GM18520 (cell line): ENCODE data around the gene BEST1.

Source experiments
- ATAC-seq: cut with Tn5 transposase; IDR thresholded peaks from one replicate; pipeline ENCODE4 v1.9.1; 2021; ENCODE audit not compliant: unreplicated experiment

BEST1 gene

DNA sequence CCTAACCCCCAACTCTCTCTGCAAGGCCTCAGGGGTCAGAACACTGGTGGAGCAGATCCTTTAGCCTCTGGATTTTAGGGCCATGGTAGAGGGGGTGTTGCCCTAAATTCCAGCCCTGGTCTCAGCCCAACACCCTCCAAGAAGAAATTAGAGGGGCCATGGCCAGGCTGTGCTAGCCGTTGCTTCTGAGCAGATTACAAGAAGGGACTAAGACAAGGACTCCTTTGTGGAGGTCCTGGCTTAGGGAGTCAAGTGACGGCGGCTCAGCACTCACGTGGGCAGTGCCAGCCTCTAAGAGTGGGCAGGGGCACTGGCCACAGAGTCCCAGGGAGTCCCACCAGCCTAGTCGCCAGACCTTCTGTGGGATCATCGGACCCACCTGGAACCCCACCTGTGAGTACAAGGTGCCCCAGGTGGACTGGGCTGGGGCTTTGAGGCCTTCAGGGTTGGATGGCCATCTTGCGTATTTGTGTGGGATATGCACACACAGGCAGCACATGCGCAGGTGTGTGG, at the start of gene BEST1:
BEST1 (plus strand) TSS at position 317 of the 513 bp plus-strand sequence. CDS start 1,456 bp downstream, outside the sequence.
- no peak for ATAC-seq

DNA sequence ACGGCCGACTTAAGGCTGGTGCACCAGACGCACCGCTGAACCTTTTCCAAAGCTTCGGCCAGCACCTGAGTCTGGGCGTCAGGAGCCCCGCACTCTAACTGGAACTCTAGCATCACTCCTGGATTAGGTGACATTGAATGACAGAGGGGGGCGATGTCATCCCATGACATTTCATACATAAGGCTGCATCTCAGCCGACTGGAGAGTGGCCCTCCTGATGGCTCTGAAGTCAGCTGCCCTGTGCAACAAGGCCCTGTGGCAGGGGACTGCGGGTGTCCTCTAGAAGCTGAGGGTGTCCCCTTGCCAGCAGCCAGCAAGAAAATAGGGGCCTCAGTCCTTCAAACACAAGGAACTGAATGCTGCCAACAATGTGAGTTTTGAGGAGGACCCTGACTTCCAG, 48.8 kb upstream of the BEST1 start:
- ATAC-seq, result no peak

DNA sequence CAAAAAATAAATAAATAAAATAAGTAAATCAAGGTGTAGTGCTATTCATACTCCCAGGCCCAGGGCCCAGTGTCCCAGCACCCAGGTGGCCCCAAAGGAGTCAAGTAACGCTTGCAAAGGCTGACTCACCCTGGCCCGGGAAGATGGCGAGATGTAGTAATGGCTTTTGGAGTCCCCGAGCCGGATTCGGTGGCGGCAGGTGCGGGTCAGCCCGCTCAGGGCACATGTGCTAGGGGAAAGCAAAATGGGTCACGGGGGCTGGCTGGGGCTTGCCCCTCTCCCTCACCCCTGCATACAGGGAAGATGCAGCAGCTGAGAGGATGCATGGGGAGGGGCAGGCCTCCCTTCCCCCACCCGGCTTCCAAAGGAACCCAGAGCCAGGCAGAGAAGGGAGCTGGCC, 47.8 kb upstream of the BEST1 start:
- no peak for ATAC-seq

DNA sequence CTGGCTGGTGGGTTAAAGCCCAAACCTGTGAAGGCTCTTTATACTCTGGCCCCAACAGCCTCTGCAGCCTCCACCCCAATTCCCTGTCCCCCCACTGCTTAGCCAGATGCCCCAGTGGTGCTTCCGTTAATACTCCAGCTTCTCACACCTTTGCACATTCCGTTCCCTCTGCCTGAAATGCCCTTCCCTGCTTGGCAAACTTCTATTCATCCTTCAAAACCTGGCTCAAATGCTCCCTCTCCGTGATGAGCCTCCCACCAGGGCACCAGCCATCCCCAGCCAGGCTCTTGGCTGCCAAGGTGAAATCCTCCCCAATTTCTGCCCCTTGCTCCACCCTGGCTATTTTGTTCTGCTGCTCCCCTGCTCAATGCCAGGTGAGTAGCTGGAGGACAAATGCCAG, 46.3 kb upstream of the BEST1 start:
- ATAC-seq, result no peak

DNA sequence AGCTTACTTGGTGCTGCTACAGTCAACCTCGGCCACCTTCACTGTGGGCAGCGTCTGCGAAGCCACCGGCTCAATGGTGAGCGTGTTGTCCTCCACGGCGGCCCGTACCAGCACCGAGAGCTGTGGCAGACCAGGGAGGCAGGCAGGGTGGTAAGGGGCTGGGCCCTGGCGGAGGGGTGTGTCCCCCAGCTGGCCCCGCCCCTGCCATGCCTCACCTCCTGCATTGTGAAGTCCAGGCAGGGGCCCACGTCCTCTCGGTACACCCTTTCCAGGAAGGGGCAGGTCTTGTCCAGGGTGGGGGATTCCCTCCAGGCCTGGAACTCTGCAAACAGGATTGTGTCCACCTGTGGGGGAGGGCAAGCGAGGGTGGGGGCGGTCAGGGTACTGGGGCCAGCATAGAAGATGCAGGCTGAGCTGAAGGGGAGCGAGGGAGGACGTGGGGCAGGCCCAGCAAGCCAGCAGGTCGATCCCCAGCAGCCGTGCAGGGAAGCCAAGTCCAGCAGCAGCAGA, 45.6 kb upstream of the BEST1 start:
- no peak for ATAC-seq

DNA sequence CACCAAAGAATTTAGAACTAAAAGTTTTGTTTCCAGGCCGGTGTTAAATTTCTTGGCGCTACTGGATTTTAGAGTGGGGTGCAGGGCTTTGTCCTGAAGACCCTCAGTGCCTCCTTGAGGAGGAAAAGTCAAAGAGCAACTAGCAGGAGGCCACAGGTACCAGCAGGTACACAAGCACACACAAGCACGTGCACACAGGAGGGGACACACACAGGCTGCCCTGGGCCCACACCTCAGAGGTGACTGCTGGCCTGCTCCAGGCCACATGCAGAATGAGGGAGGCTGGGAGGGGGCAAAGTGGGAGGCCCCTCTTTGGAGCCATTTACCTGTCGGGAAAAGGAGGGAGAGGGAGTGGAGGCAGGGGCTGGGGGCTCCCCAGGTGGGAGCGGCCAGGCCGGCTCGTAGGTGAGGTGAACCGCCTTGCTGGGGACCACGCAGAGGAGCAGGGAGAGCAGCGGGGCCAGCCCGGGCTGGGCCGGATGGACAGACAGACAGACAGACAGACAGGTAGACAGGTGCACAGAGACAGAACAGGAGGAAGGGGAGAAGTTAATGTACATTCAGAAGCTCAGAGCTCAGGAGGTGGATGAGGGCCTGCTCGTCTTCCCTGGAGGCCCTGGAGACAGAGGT, 45.0 kb upstream of the BEST1 start:
- no peak for ATAC-seq

DNA sequence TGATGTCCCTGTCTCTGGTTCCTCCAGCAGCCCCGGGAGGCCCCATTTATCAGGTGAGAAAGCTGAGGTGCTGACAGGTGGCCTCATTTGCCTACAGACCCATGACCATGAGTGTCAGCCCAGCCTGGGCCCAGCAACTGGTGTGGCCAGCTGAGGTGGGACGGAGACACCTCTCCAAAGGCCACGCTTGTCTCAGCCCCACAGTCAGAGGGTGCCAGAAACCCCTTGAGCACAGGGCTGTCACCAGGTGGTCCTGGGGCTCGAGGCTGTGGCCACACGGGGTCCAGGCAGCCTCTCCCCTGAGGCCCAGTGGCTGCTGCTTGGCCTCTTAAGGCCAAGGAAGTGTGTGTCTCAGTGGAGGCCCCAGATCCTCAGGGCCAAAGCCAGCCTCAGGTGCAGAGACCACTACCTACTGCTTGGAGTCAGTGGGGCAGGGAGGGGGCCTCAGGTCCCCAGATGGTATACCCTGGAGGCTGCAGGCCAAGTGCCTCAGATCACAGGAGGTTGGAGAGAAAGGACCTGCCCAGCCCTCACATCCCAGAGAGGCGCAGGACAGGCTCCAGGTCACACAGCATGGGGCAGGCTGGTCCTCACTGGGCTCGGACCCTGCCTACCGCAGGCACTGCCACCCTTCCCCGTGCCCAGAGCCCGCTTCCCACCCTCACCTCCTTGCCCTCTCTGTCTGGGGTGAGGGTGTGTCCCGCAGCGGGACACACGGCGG, 44.2 kb upstream of the BEST1 start:
- no peak for ATAC-seq

DNA sequence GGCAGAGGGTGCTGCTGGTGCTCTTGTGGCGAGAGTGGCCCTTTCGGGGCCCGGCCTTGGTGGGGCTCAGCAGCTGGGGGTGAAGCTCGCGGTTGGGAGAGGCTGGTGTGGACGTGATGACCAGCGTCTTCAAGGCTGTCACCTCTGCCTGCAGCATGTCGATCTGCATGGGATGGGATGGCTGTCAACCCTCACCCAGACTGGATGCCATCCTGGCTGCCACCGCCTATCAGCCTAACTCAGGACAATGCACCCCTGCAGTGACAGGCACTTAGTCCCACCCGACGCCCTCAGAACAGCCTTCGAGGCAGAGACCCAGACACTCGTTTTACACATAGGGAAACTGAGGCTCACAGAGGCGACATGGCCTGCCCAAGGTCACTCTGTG, 43.6 kb upstream of the BEST1 start:
- no peak for ATAC-seq

DNA sequence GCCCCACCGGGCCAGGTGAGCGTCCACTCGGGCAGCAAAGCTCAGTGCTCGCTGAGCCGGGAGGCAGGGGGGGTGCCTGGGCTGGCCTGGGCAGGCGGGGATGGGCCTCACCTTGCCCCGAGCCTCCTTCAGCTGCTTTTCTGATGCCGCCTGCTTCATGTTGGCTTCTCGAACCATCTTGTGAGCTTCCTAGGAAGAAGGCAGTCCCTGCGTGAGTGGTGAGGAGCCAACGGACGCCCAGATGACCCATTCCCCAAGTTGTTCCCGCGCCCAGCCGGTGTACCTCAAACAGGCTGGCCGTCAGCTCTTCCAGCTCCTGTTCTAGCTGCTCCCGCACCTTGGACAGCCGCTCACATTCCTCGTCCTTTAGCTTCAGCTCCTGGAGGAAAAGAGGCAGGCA, 42.9 kb upstream of the BEST1 start:
- no peak for ATAC-seq

DNA sequence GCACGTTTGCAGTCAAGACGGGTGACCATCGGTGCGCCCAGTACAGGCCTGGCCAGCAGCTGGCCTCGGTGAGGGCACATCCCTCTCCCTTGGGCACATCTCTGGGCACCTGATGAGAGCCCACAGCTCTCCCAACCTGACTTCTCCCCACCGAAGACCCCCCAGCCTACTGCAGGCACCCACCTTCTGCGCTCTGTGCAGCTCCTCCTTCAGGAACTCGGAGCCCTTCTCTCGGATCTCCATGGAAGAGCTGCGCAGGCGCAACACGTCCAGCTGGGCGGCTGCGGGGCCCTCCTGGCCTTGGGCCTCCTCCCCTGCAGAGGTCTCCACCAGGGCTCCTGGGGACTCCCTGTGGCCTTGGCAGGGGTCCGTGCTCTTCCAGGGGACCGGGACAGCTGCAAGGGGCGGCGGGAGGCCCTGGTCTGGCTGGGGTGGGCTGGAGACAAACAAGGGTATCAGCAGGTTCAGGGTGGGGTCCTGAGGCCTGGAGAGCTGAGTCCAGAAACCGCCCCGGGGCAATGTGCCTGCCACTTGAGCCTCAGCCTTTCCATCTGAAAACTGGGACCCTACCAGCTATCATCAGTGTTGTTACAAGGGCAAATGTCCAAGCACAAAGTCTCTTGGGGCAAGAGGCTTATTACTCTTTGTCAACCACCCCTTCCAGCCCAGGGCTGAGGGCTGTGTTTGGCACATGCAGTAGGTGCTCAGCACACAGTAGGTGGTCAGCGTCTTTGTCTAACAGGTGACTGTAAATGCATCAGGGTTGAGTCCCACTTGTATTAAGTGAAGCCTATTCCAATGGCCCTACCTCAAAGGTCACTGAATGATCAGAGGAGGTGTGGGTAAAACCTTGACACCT, 42.1 kb upstream of the BEST1 start:
- no peak for ATAC-seq

DNA sequence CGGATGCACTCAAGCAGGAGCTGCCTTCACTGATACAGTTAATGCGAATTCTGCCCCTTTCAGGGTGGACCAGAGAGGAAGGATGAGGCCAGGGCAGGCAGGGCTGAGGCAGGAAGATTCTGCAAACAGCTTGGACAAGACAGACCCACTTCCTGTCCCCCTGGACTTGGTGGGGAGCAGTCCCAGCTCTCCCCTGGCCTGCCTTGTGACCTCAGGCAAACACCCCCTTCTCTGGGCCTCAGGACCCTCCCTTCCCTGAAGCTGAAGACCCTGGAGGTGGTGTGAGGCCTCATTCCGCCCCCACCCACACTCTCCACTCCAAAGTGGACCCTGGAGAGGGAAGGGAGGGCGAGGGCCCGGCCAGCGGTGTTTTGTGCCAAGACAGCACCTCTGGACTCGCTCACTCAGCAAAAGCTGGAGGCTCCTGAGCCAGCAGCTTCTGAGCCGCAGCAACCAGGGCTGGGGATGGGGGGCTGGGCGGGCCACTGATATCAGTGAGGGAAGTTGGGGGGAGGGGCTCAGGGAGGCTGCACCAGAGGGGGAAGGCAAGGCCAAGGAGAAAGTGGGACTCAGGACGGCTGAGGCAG, 41.3 kb upstream of the BEST1 start:
- ATAC-seq, result no peak

DNA sequence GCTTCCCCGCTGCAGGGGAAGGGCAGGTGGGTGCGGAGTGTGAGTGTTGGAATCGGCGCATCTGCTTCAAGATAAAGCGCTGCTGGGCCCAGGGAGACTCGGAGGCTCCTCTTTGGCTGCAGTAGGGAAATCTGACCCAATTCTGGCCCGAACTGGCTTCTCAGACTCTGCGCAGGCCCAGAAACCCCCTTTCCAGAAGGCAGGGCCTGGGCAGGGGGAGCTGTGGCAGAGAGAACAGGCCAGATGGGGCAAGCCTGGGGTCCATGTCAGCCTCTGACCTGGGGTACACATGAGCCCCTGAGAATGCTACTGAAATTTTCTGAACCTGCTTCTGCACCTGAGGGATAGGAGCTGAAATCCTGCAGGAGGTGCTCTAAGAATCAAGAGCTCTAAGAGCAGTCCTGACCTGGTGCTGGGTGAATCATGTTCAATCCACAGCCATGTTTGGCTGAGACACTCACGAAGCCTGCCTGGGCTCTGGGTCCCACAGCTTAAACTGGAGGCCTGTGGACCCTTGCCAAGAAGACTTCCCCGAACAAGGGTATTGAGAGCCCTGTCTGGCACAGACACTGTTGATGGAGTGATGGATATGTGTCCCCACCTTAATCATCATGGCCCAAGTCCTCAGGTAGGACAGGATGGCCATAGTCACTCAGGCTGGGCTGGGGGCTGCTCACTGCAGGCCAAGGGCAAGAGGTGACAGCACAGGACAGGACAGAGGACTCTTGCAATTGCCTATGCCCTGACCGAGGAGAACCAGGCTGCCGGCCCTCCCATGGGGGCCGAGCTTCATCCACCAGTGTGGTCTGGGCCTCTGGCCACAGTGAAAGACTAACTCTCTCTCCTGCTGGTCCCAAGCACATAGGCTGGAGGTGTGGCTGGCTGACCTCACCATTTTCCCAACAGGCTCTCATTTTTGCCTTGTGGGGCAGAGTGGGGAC, 39.7 kb upstream of the BEST1 start:
- ATAC-seq, result no peak

DNA sequence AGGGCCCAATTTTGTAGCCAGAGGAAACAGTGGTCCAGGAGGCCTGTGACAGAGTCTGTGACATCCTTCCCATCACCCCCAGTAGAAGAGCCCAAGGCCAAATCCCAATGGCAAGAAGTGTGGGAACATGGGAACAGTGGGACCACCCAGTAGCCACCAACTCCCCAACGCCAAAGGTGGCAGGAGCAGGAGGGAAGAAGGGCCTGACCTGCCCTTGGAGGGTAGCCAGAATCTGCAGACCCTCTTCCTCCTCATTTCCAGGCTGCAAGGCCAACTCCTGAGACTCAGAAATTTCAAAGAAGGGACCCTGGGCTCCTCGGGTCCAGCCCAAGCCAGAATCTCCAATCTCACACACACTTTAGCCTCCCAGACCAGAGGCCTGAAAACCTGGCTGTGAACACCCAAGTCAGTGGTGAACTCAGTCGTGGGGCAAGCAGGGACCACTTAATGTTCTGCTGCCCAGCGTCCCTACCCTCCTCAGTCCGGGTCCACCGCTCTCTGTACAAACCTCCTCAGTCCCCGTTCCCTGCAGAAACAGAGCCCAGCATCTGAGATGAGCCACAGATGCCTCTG, 38.9 kb upstream of the BEST1 start:
- no peak for ATAC-seq

DNA sequence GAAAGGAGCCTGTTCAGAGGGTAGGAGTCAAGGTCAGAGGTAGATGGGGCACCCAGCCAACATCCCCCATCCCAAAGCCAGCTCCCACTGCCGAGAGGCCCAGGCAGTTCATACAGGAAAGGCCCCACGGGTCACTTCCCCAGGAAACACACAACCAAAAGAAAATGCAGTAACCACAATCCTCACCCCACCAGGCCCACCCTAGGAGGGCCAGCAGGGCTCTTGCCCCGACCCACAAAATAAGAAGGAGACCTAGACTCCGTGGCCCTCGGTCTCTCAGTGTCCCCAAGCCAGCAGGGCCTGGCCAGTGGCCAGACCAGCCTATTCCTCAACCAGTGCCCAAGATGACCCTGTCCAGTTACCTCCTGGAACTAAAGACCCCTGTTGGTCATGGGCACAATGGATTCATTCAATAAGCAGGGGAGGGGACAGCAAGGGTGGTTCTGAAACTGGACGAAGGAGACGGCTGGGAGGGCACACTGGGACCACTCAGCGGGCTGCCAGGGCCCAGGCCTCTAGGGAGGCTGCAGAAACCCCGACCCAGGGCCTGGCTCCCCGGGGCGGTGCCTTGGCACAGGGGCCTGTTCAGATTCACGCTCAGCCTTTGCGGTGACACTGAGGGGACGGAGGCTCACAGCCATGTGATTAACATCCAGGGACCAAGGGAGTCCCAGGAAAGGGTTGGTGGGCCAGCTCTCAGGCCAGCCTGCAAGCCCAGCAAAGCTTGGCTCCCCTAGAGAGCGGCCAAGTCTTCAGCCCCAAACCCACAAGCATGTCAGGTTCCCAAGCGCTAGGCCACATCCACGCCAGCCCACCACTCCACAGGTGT, 38.2 kb upstream of the BEST1 start:
- no peak for ATAC-seq

DNA sequence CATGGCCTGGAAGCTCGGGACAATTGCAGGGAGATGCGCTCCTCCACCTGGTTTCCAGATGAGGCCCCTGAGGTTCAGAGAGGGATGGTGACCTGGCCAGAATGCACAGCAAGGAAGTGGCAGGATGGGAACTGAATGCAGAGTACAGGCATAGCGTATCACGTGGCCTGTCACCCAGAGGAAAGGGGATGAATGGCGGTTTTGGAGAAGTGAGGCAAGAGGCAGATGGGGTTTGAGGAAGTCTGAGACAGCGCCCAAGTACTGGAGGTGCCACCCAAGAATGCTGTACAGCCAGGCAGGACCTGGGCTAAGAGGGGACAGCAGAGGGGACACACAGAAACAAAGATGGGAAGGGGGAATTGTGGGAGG, 37.6 kb upstream of the BEST1 start:
- no peak for ATAC-seq

DNA sequence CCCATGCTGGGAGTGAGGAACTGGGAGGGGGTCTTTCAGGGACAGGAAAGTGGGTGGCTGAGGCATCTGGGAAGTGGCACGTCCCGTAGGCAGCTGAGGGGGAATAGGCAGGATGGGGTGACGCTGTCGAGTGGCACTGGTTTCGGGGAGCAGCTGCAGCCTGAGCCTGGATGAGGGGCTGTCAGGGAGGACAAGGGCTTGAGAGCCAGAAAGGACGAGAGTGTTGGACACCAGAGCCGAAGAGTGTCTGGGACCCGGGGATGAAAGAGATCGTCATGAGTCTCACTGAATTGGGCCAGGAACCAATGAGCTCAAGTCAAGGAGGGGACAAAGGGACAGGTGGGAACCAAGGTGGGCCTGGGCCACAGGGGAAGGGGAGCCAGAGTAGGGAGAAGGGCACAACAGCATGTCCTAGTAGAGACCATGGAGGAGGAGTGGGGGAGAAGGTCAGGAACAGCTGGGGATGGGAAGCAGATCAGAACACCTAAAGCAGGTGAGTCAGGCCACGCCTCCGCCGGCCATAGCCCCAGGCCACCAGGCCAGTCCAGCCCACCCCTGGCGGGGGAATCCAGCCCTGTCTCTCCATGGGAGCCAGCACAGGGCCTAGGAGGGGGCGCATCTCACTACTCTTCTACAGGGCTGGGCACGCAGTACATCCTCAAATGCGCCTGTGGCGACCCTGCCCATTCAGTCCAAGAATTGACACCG, 37.0 kb upstream of the BEST1 start:
- ATAC-seq, result no peak

DNA sequence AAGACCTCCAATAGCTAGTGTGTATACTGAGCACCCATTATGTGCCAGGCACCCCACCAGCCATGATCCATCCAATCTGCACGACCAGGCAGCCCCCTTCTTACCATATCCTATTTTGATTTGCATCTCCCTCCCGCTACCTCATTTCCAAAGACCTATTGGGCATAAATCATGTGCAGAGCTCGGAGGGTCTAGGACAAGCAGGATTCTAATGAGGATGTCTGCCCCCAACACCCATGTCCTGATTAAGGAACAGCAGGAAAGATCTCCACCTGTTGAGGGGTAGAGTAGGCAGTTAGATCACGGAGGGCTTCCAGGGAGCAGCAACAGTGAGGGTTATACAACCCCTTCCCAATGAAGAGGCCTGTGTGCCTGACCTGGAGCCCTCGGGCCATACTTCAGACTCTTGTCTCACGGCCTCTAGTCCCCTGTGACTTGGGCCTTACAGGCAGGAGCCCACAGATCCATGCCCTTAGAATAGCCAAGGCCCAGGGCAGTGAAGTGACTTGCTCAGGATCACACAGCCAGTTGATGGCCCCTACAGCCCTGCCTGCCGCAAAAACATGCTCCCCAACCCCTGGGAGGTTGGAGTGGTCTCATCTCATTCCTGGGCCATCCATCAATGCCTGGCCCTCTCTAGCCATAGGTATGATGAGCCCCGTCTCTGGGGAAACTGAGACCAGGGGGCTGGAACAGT, 36.3 kb upstream of the BEST1 start:
- ATAC-seq, result no peak
